NB4 (cell line): ENCODE measurements around the gene TMEM107.

Source experiments
- CTCF ChIP-seq: IDR thresholded peaks from one replicate; pipeline ENCODE4 v1.5.1; 2012; ENCODE audit warnings: low read depth, low read length
- POLR2A ChIP-seq: IDR thresholded peaks from 2 replicates; pipeline ENCODE4 v1.6.1; 2011; ENCODE audit warnings: mild to moderate bottlenecking; ENCODE audit not compliant: insufficient read length; ENCODE audit errors: extremely low read depth

- TF ChIP-seq CTCF (no peak), POLR2A (no peak)
Observed at GRCh38 chr17:8155996-8156245, 20.3 kb downstream of the TMEM107 start.
